Measurements from ENCODE around the gene FURIN. TPM values are rescaled to one million over a fixed set of nuclear protein-coding genes. Genes with fewer than 3 reads are reported as not detected.

FURIN gene
- total RNA-seq, 2 experiments from 2014 or later: 76.9 to 83.7 TPM

GRCh38 chr15:90859234-90860131 is 8.9 kb upstream of the FURIN start:
- H3K9me3 Mint-ChIP-seq: no peaks in the 10 kb centered on the region
- H3K27me3 Mint-ChIP-seq: no peaks in the 10 kb centered on the region
- peaks cover 41% of the 10 kb centered on the region for H3K4me1 Mint-ChIP-seq
- no peak for DNase-seq
- no peaks in the 10 kb centered on the region for H3K36me3 Mint-ChIP-seq
- peak overlapping the region; percentile 2 for H3K27ac Mint-ChIP-seq
- H3K4me3 Mint-ChIP-seq: no peak overlapping the region

GRCh38 chr15:90860450-90860849 is 7.9 kb upstream of the FURIN start:
- H3K36me3 Mint-ChIP-seq: no peaks in the 10 kb centered on the region
- peaks cover 34% of the 10 kb centered on the region for H3K4me1 Mint-ChIP-seq
- no peak overlapping the region for H3K4me3 Mint-ChIP-seq
- DNase-seq: no peak
- no peaks in the 10 kb centered on the region for H3K9me3 Mint-ChIP-seq
- H3K27me3 Mint-ChIP-seq: no peaks in the 10 kb centered on the region
- no peak overlapping the region for H3K27ac Mint-ChIP-seq

DNA sequence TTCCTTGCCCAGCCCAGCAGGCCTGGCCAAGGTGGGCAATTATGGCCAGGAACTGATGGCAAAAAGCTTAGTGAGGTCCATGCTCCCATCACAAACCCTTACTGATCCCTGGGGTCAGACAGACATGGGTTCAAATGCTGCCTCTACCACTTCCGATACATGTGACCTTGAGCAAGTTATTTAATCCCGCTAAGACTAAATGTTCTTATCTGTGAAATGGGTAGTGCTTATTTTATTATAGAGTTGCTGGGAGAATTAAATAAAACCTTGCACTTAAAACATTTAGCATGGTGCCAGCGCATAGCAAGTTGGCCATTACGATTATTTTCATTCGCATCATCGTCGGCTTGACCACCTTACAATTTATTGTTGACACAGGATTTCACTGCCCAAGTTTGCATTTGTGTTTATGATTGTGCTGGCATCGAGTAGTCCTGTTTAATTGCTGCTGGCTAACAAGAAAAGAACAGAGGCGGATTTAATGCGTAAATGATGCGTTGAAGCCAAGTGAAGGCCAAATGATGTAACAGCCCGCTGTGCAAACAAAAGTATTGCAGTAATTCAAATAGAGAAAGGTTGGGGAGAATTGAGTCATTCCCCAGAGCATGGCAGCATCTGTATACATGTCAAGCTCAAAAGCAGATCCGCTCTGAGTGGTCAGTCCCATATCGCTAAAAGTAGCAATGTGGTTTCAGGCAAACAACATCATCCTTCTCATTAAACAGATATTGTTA is 7.3 kb upstream of the FURIN start:
- H3K36me3 Mint-ChIP-seq: no peaks in the 10 kb centered on the region
- H3K27me3 Mint-ChIP-seq: no peaks in the 10 kb centered on the region
- H3K9me3 Mint-ChIP-seq: no peaks in the 10 kb centered on the region
- no peak overlapping the region for H3K27ac Mint-ChIP-seq
- H3K4me1 Mint-ChIP-seq: peaks cover 31% of the 10 kb centered on the region
- H3K4me3 Mint-ChIP-seq: no peak overlapping the region
- no peak for DNase-seq

DNA sequence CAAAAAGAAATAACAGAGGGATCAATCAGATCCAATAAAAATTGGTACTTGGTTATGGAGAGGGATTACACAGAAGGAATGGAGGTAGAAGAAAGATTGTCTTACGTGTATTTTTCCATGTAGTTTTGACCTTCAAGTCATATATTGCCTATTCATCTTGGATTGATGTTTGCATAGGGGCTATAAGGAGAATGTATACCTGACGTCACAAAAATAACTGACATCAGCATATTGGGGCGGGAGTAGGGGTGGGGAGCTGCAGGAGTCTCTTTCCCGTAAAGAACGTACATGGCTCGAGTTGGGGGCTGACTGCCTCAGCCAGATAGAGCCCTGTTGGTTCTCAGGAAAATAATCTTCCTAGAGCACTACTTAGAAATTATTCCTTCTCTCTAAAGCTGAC is 5.9 kb upstream of the FURIN start:
- Mint-ChIP-seq H3K27ac (no peak overlapping the region), H3K4me1 (peaks cover 19% of the 10 kb centered on the region), H3K9me3 (no peaks in the 10 kb centered on the region), H3K27me3 (no peaks in the 10 kb centered on the region), H3K4me3 (no peak overlapping the region), H3K36me3 (no peaks in the 10 kb centered on the region)
- DNase-seq: no peak

DNA sequence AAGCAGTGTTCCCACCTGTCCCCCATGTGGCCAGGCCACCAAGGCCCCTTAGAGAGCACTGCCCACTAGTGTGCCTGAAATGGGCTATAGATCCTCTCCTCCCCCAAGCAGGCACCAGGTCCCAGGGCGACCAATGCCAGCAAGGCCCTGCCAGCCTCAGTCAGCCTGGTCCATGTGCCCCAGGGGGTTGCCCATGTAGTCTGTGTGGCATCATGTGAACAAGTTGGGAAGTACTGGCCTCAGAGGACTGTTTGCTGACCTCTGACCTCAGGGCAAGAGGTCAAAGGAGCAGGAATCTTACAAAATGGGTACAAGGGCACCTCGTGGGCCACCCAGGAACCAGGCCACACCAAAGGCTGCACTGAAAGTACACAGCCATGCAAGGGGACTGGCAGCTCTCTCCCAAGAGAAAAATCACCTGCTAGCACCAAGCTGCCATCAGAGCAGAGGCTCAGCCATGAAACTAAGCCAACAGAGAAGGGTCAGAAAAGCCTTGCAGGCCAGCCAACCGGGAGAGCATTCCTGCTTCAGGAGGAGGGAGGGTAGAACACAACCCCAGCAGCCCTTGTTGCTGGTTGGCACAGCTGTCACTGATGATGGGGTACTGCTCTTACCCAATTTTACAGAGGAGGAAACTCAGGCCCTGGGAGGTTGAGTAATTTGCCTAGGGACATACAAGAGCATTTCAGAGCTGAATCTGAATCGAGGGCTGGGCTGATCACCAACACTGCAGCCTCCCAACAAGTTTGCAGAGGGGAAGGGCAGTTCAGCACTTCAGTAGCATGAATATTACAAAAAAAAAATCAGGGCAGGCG is 5.2 kb upstream of the FURIN start:
- Mint-ChIP-seq H3K4me3 (no peak overlapping the region), H3K36me3 (no peaks in the 10 kb centered on the region), H3K4me1 (peaks cover 20% of the 10 kb centered on the region), H3K9me3 (no peaks in the 10 kb centered on the region), H3K27me3 (no peaks in the 10 kb centered on the region), H3K27ac (no peak overlapping the region)
- DNase-seq: no peak

DNA sequence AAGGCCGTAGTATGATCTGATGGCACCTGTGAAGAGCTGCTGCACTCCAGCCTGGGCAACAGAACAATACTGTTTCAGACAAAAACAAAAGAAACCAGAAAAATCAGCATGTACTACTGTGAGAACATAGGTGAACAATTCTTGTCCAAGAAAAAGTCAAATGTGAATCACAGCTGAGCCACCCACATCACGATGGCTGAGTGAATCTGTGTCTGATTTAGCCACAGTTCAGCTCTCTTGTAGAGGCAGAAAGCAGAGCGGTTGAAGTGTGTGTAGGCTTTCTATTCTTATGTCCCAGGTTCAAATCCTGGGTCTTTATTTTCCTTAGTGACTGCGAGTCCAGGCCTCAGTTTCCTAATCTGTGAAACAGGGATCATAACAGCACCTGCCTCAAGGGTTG is 4.4 kb upstream of the FURIN start:
- H3K27me3 Mint-ChIP-seq: no peaks in the 10 kb centered on the region
- no peaks in the 10 kb centered on the region for H3K9me3 Mint-ChIP-seq
- H3K4me3 Mint-ChIP-seq: no peak overlapping the region
- peaks cover 28% of the 10 kb centered on the region for H3K4me1 Mint-ChIP-seq
- H3K36me3 Mint-ChIP-seq: no peaks in the 10 kb centered on the region
- no peak overlapping the region for H3K27ac Mint-ChIP-seq
- no peak for DNase-seq

- H3K27me3 Mint-ChIP-seq: no peaks in the 10 kb centered on the region
- peaks cover 30% of the 10 kb centered on the region for H3K4me1 Mint-ChIP-seq
- H3K27ac Mint-ChIP-seq: no peak overlapping the region
- no peaks in the 10 kb centered on the region for H3K9me3 Mint-ChIP-seq
- H3K36me3 Mint-ChIP-seq: no peaks in the 10 kb centered on the region
- no peak for DNase-seq
- no peak overlapping the region for H3K4me3 Mint-ChIP-seq
Observed at GRCh38 chr15:90864507-90864906, 3.9 kb upstream of the FURIN start.

DNA sequence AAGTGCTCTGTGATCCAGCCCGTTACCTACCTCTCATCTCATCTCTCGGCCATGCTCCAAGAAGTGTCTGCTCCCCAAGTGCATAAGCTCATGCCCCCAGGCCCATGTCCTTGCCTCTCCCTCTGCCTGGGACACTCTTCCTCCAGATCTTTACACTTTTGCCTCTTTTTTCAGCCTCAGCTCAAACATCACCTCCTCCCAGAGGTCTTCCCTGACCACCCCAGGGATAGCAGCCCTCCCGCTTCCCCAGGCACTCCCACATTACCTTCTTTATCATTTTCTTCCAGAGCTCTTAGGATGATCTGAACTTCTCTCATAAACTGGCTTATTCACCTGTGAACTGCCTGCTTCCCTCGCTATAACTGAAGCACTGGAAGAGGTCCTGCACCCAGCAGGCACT is 2.7 kb upstream of the FURIN start:
- DNase-seq: no peak
- H3K9me3 Mint-ChIP-seq: no peaks in the 10 kb centered on the region
- no peak overlapping the region for H3K4me3 Mint-ChIP-seq
- no peaks in the 10 kb centered on the region for H3K27me3 Mint-ChIP-seq
- H3K27ac Mint-ChIP-seq: no peak overlapping the region
- H3K36me3 Mint-ChIP-seq: no peaks in the 10 kb centered on the region
- peaks cover 40% of the 10 kb centered on the region for H3K4me1 Mint-ChIP-seq

- no peaks in the 10 kb centered on the region for H3K27me3 Mint-ChIP-seq
- no peaks in the 10 kb centered on the region for H3K36me3 Mint-ChIP-seq
- DNase-seq: no peak
- no peak overlapping the region for H3K4me3 Mint-ChIP-seq
- H3K27ac Mint-ChIP-seq: no peak overlapping the region
- no peaks in the 10 kb centered on the region for H3K9me3 Mint-ChIP-seq
- peaks cover 42% of the 10 kb centered on the region for H3K4me1 Mint-ChIP-seq
Observed at GRCh38 chr15:90866161-90866715, 2.1 kb upstream of the FURIN start.

- Mint-ChIP-seq H3K27ac (no peak overlapping the region), H3K4me1 (peaks cover 42% of the 10 kb centered on the region), H3K27me3 (no peaks in the 10 kb centered on the region), H3K4me3 (no peak overlapping the region), H3K9me3 (no peaks in the 10 kb centered on the region), H3K36me3 (no peaks in the 10 kb centered on the region)
- DNase-seq: no peak
Observed at GRCh38 chr15:90866800-90867199, 1.6 kb upstream of the FURIN start.

DNA sequence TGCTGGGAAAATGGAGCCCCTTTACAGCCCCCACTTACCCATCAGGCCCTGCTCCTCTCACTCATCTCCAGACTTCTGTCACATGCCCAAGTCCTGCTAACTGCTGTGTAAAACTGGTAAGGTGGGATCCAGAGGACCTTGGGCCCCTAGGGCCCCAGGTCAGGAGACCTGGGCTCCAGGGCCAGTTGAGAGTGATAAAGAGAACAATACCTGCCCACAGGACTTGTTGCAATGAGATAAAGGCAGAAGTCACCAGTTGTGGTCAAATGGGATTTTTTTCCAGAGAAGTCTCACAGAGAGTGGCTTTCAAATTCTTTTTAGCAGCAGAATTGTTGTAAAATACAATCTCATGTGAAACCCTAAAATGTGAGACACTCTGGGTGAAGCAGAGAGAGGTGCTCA is 753 bp downstream of the FURIN start:
- Mint-ChIP-seq H3K27ac (peak overlapping the region; percentile 86), H3K4me1 (peaks cover 54% of the 10 kb centered on the region), H3K9me3 (no peaks in the 10 kb centered on the region), H3K27me3 (no peaks in the 10 kb centered on the region), H3K36me3 (peaks cover 9% of the 10 kb centered on the region), H3K4me3 (peak overlapping the region; percentile 81)
- no peak for DNase-seq

GRCh38 chr15:90869601-90870353 is 1.4 kb downstream of the FURIN start:
- Mint-ChIP-seq H3K4me3 (peak overlapping the region; percentile 81), H3K27ac (peak overlapping the region; percentile 86), H3K27me3 (no peaks in the 10 kb centered on the region), H3K4me1 (peaks cover 56% of the 10 kb centered on the region), H3K9me3 (no peaks in the 10 kb centered on the region), H3K36me3 (peaks cover 9% of the 10 kb centered on the region)
- peak; percentile 56 for DNase-seq

DNA sequence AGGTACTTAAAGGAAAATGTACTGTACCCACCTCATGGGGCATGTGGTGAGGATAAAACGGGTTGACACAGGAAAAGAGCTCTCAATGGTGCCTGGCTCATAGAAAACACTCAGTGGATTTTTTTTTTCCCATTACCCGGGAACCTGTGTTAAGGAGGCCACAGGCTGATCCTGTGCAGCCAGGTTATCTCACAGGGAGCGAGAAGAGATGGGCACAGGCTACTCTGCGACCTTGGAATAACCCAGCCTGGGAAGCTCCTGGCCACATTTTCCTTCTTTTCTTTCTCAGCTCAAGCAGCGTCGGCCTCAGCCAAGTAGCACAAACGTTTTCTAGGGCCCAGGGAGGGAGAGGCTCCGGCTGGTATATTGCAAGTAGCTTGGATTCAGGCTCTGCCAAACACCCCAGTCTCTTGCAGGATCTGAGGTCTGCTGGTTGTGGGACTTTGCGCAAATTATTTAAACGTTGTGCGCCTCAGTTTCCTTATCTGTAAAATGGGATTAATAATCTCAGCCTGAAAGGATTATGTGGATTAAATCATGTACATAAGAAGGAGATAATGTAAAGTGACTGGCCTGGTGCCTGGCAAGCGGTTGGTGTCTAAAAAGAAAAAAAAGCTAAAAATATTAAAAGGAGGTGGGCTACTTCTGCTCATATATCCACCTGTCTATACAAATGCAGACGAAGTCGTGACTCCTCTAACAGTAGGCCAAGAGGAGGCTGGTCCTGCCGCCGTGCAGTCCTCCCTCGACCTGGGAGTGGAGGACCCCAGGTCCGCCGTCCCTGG is 2.2 kb downstream of the FURIN start:
- H3K27ac Mint-ChIP-seq: peak overlapping the region; percentile 86
- no peak for DNase-seq
- no peaks in the 10 kb centered on the region for H3K9me3 Mint-ChIP-seq
- H3K4me1 Mint-ChIP-seq: peaks cover 56% of the 10 kb centered on the region
- peak overlapping the region; percentile 81 for H3K4me3 Mint-ChIP-seq
- no peaks in the 10 kb centered on the region for H3K27me3 Mint-ChIP-seq
- peaks cover 9% of the 10 kb centered on the region for H3K36me3 Mint-ChIP-seq

Measured in activated naive CD8-positive, alpha-beta T cell treated with anti-CD3 and anti-CD28 coated beads for 36 hours (primary cell).